K562 (cell line): ENCODE data around the gene BIRC3. TPM values are rescaled to one million over a fixed set of nuclear protein-coding genes. Genes with fewer than 3 reads are reported as not detected.

Source experiments
- CXXC5 ChIP-seq: fragments of 250-450 bp; sonication (Bioruptor Pico); IDR thresholded peaks from 2 replicates; pipeline ENCODE4 v1.8.0; 2022; ENCODE audit warnings: inconsistent platforms, mild to moderate bottlenecking, moderate library complexity
- E2F6 ChIP-seq, 2 experiments: IDR thresholded peaks; 2 replicates each; pipeline ENCODE4 v1.6.1; 2011; ENCODE audit warnings: borderline replicate concordance in 1 of 2, control low read depth in 1 of 2, low read depth in 1 of 2, low read length in 1 of 2, mild to moderate bottlenecking in 1 of 2, mixed read lengths in 1 of 2, moderate library complexity in 1 of 2; ENCODE audit not compliant: insufficient read depth in 1 of 2, insufficient read length in 1 of 2, poor library complexity in 1 of 2, severe bottlenecking in 1 of 2; ENCODE audit errors: extremely low read depth in 1 of 2
- GABPA ChIP-seq: fragments of 200-800 bp; sonication (Bioruptor generic); conservative IDR thresholded peaks from 2 replicates; pipeline ENCODE4 v1.6.1; 2016; ENCODE audit warnings: low read depth, missing genetic modification characterization, missing compliant biosample characterization
- GABPB1 ChIP-seq: sonication (generic); formaldehyde crosslinking; IDR thresholded peaks from 2 replicates; pipeline ENCODE4 v1.8.0; 2022; ENCODE audit warnings: mild to moderate bottlenecking, missing genetic modification reagents
- HES1 ChIP-seq: fragments of 450-650 bp; IDR thresholded peaks from 2 replicates; pipeline ENCODE4 v1.6.1; 2016; ENCODE audit warnings: low read depth, mild to moderate bottlenecking, moderate library complexity
- ILF3 ChIP-seq: fragments of 450-650 bp; IDR thresholded peaks from 2 replicates; pipeline ENCODE4 v1.6.1; 2018; ENCODE audit warnings: antibody characterized with exemption, mild to moderate bottlenecking, moderate library complexity, borderline replicate concordance
- KLF1 ChIP-seq: fragments of 450-650 bp; IDR thresholded peaks from 2 replicates; pipeline ENCODE4 v1.6.1; 2016; ENCODE audit warnings: missing genetic modification characterization, missing compliant biosample characterization
- MEIS2 ChIP-seq: fragments of 450-650 bp; IDR thresholded peaks from 2 replicates; pipeline ENCODE4 v1.6.1; 2014; ENCODE audit warnings: mild to moderate bottlenecking; ENCODE audit not compliant: partially characterized antibody
- MTA1 ChIP-seq: fragments of 450-650 bp; IDR thresholded peaks from 2 replicates; pipeline ENCODE4 v1.6.1; 2017; ENCODE audit warnings: borderline replicate concordance
- MTA3 ChIP-seq: fragments of 450-650 bp; formaldehyde crosslinking; IDR thresholded peaks from 2 replicates; pipeline ENCODE4 v1.6.1; 2017; ENCODE audit warnings: mild to moderate bottlenecking, borderline replicate concordance
- MYC ChIP-seq, 2 experiments: fragments of 250-450 bp in 1 of 2; sonication (Bioruptor Pico) in 1 of 2; IDR thresholded peaks; 2 replicates each; pipeline versions ENCODE4 v1.5.1 to v1.6.1; 2012 to 2021; ENCODE audit warnings: low read depth in 2 of 2, borderline replicate concordance in 1 of 2, improper control_type of control experiment in 1 of 2, low read length in 1 of 2, mild to moderate bottlenecking in 1 of 2, moderate library complexity in 1 of 2
- NR2C2 ChIP-seq, 2 experiments: fragments of 200-800 bp in 1 of 2; sonication (Bioruptor generic) in 1 of 2; sonication (generic) in 1 of 2; formaldehyde crosslinking in 1 of 2; IDR thresholded peaks; 2 replicates each; pipeline versions ENCODE4 v1.6.1 to v1.8.0; 2016 to 2022; ENCODE audit warnings: mild to moderate bottlenecking in 1 of 2, missing compliant biosample characterization in 1 of 2, missing genetic modification characterization in 1 of 2, missing genetic modification reagents in 1 of 2
- PYGO2 ChIP-seq: fragments of 450-650 bp; IDR thresholded peaks from 2 replicates; pipeline ENCODE4 v1.6.1; 2016; ENCODE audit warnings: mild to moderate bottlenecking, missing genetic modification characterization, moderate library complexity, missing compliant biosample characterization
- RAD51 ChIP-seq: fragments of 450-650 bp; IDR thresholded peaks from 2 replicates; pipeline ENCODE4 v1.7.1; 2016; ENCODE audit warnings: low read depth, mild to moderate bottlenecking, borderline replicate concordance
- RNF2 ChIP-seq: sonication (generic); IDR thresholded peaks from 2 replicates; pipeline ENCODE4 v1.6.1; 2016
- SIX5 ChIP-seq, 2 experiments: IDR thresholded peaks; 2 replicates each; pipeline ENCODE4 v1.6.1; 2011; ENCODE audit warnings: low read length in 2 of 2, borderline replicate concordance in 1 of 2, low read depth in 1 of 2, mild to moderate bottlenecking in 1 of 2, moderate library complexity in 1 of 2; ENCODE audit not compliant: insufficient read depth in 1 of 2
- SMAD4 ChIP-seq: fragments of 250-450 bp; sonication (Bioruptor Pico); conservative IDR thresholded peaks from 2 replicates; pipeline ENCODE4 v1.8.0; 2021; ENCODE audit warnings: inconsistent platforms, mild to moderate bottlenecking, moderate library complexity
- TBP ChIP-seq: optimal IDR thresholded peaks from 2 replicates; pipeline ENCODE3; 2011; ENCODE audit warnings: low read depth, low read length, improper control_type of control experiment
- ZFP91 ChIP-seq: sonication (generic); formaldehyde crosslinking; IDR thresholded peaks from 2 replicates; pipeline ENCODE4 v1.8.0; 2022; ENCODE audit warnings: mild to moderate bottlenecking, missing genetic modification reagents
- ZNF512 ChIP-seq: IDR thresholded peaks from 2 replicates; pipeline ENCODE4 v1.6.1; 2016; ENCODE audit warnings: missing genetic modification characterization, missing compliant biosample characterization
- ZSCAN29 ChIP-seq: fragments of 450-650 bp; IDR thresholded peaks from 2 replicates; pipeline ENCODE4 v1.6.1; 2017
- polyA plus RNA-seq, 8 experiments: library from polyadenylated mRNA; depleted of rRNA in 4 of 8; stranded (reverse) in 5 of 8; unstranded in 3 of 8; fragments of >200 nt; fragmentation: Nextera tagmentation in 2 of 8; fragmentation: Illumina TruSeq in 1 of 8; extraction: Ambion mirVana in 2 of 8; extraction: Trizol in 1 of 8; gene quantifications; 2 replicates each; pipeline versions ENCODE4 v1.2.1 to v1.2.3, GENCODE V29; 2011 to 2014; ENCODE audit warnings: inconsistent platforms in 1 of 8, missing spikeins in 1 of 8
- total RNA-seq, 7 experiments: library from RNA; depleted of rRNA in 6 of 7; stranded (reverse); fragments of >200 nt in 6 of 7; fragmentation: Illumina TruSeq in 2 of 7; extraction: Trizol in 2 of 7; gene quantifications; 2 replicates each; pipeline versions ENCODE4 v1.2.1 to v1.2.3, GENCODE V29; 2011 to 2021; ENCODE audit warnings: low replicate concordance in 1 of 7

BIRC3 gene
- total and polyA plus RNA-seq, 9 of the 15 experiments (the other 6 are each of a cell fraction or from before 2014, with no cell fraction given): 0.08 to 0.42 (median 0.18) TPM

- TF ChIP-seq ZFP91 (CRISPR knock-in tag) (no peak), ILF3 (no peak), SMAD4 (CRISPR knock-in tag) (no peak), MEIS2 (no peak), NR2C2 (CRISPR knock-in tag; IDR thresholded peaks at IDR 0.05) (no peak), NR2C2 (tag; IDR thresholded peaks at IDR 0.05) (0 out of 2 replicates have a peak, but pooled peaks have one; percentile 40), PYGO2 (no peak), MTA1 (peak; percentile 75; the same call in 1 of the 2 replicates), MTA3 (peak; percentile 78; the same call in 1 of the 2 replicates), CXXC5 (CRISPR knock-in tag) (peak; percentile 70), E2F6 (IDR thresholded peaks at IDR 0.05; ENCODE audit: borderline replicate concordance in 1 of 2, extremely low read depth in 1 of 2, insufficient read depth in 1 of 2, insufficient read length in 1 of 2, low read depth in 1 of 2, low read length in 1 of 2, poor library complexity in 1 of 2, severe bottlenecking in 1 of 2) (peak; percentile 52 to 53), RAD51 (no peak), ZNF512 (tag) (no peak), HES1 (no peak), SIX5 (IDR thresholded peaks at IDR 0.05; ENCODE audit: borderline replicate concordance in 1 of 2, insufficient read depth in 1 of 2, low read depth in 1 of 2, low read length in 2 of 2) (no peak), KLF1 (tag) (no peak), GABPA (peak; percentile 43; the same call in 1 of the 2 replicates), MYC (IDR thresholded peaks at IDR 0.05; ENCODE audit: low read depth, low read length) (peak; percentile 58; the same call in 1 of the 2 replicates), MYC (CRISPR knock-in tag; IDR thresholded peaks at IDR 0.05; ENCODE audit: borderline replicate concordance, low read depth) (no peak), ZSCAN29 (no peak), GABPB1 (CRISPR knock-in tag) (no peak), TBP (peak; percentile 20), RNF2 (0 out of 2 replicates have a peak, but pooled peaks have one; percentile 30)
Measured at GRCh38 chr11:102317099-102317767, at the start of gene BIRC3 (continued).
